Endothelial cell of umbilical vein (primary cell): ENCODE results near the gene SLCO2A1. TPM values are rescaled to one million over a fixed set of nuclear protein-coding genes. Genes with fewer than 3 reads are reported as not detected.

ENCODE experiments used
- BruUV-seq: library from RNA; stranded (reverse); fragments of 400-500 nt; replicated peaks from 2 replicates; lab custom pipeline; 2021; lab: Mats Ljungman, UMichigan
- CTCF ChIA-PET: fragments of 300-600, 350-600 bp; sonication (Branson Sonifier 250); formaldehyde crosslinking; loops from one replicate; lab custom pipeline; 2021; ENCODE audit warnings: antibody characterized with exemption, inconsistent platforms; lab: Charles Lee
- POLR2A ChIA-PET: fragments of 300-600, 350-600 bp; sonication (Branson Sonifier 250); formaldehyde crosslinking; loops from one replicate; lab custom pipeline; 2021; ENCODE audit warnings: antibody characterized with exemption, inconsistent platforms; lab: Charles Lee
- DNase-seq: peaks from one replicate; pipeline ENCODE4 v3.0.0-alpha.2; 2011; ENCODE audit warnings: low read depth, low spot score
- FAIRE-seq: peaks from 2 replicates; lab custom pipeline; 2011; peaks lifted over from hg19 to GRCh38; lab: Jason Lieb, UNC
- H2AFZ ChIP-seq: 2 replicates; pipeline ENCODE4 v1.6.0; 2012; ENCODE audit warnings: low read depth, low read length, control low read depth, inconsistent platforms
- H3K27ac ChIP-seq: 2 replicates; pipeline ENCODE4 v1.5.1; 2011; ENCODE audit warnings: low read depth, mild to moderate bottlenecking, control low read depth, low read length, moderate library complexity; ENCODE audit not compliant: insufficient read depth
- H3K27me3 ChIP-seq, 2 experiments: 2 replicates each; pipeline versions ENCODE4 v1.6.0 to v1.6.1; 2011; ENCODE audit warnings: low read length in 2 of 2, mixed read lengths in 1 of 2; ENCODE audit not compliant: control insufficient read depth in 2 of 2, insufficient read depth in 2 of 2
- H3K36me3 ChIP-seq, 2 experiments: 2 replicates in 1 of 2; 3 replicates in 1 of 2; pipeline ENCODE4 v1.5.1; 2011; ENCODE audit warnings: low read length in 2 of 2, mild to moderate bottlenecking in 1 of 2, moderate library complexity in 1 of 2; ENCODE audit not compliant: control insufficient read depth in 2 of 2, insufficient read depth in 2 of 2; ENCODE audit errors: extremely low read depth in 1 of 2
- H3K4me1 ChIP-seq: 3 replicates; pipeline ENCODE4 v1.5.1; 2011; ENCODE audit warnings: mild to moderate bottlenecking, low read length; ENCODE audit not compliant: control insufficient read depth, insufficient read depth; ENCODE audit errors: extremely low read depth
- H3K4me2 ChIP-seq: 2 replicates; pipeline ENCODE4 v1.6.1; 2011; ENCODE audit warnings: low read length, control low read depth, mixed read lengths; ENCODE audit not compliant: insufficient read depth
- H3K4me3 ChIP-seq, 3 experiments: fragments of 200-600 bp in 1 of 3; sonication (generic), shearing (Covaris generic) in 1 of 3; replicated peaks in 1 of 3; 2 replicates each; pipeline ENCODE4 v1.5.1; 2011 to 2016; ENCODE audit warnings: control low read depth in 3 of 3, low read length in 3 of 3, mild to moderate bottlenecking in 2 of 3, inconsistent platforms in 1 of 3, low read depth in 1 of 3, moderate library complexity in 1 of 3; ENCODE audit not compliant: insufficient read depth in 1 of 3
- H3K79me2 ChIP-seq: 2 replicates; pipeline ENCODE4 v1.6.0; 2012; ENCODE audit warnings: low read length, inconsistent platforms; ENCODE audit not compliant: control insufficient read depth, insufficient read depth
- H3K9ac ChIP-seq: replicated peaks from 2 replicates; pipeline ENCODE3; 2011; ENCODE audit warnings: low read length, control low read depth; ENCODE audit not compliant: insufficient read depth; ENCODE audit errors: extremely low read depth
- H3K9me1 ChIP-seq: replicated peaks from 3 replicates; pipeline ENCODE4 v1.6.0; 2011; ENCODE audit warnings: mild to moderate bottlenecking, low read length; ENCODE audit not compliant: control insufficient read depth, insufficient read depth; ENCODE audit errors: extremely low read depth
- H3K9me3 ChIP-seq: replicated peaks from 2 replicates; pipeline ENCODE4 v1.5.1; 2012; ENCODE audit warnings: low read length, inconsistent platforms; ENCODE audit not compliant: control insufficient read depth, insufficient read depth
- H4K20me1 ChIP-seq: replicated peaks from 2 replicates; pipeline ENCODE3; 2011; ENCODE audit warnings: mild to moderate bottlenecking, low read length; ENCODE audit not compliant: control insufficient read depth, insufficient read depth; ENCODE audit errors: extremely low read depth
- CTCF ChIP-seq, 2 donors: IDR thresholded peaks; 1 replicate in 1 of 2; 2 replicates in 1 of 2; pipeline ENCODE4 v1.5.1; 2011; ENCODE audit warnings: low read length in 2 of 2, mild to moderate bottlenecking in 2 of 2, moderate library complexity in 2 of 2, control low read depth in 1 of 2, inconsistent platforms in 1 of 2, low read depth in 1 of 2; ENCODE audit not compliant: insufficient read depth in 1 of 2; ENCODE audit errors: extremely low read depth in 1 of 2
- EZH2 ChIP-seq: IDR thresholded peaks from 2 replicates; pipeline ENCODE4 v1.6.1; 2012; ENCODE audit warnings: borderline replicate concordance, low read depth, mild to moderate bottlenecking, moderate library complexity, low read length, inconsistent platforms; ENCODE audit not compliant: severe bottlenecking
- FOS ChIP-seq: IDR thresholded peaks from 2 replicates; pipeline ENCODE4 v1.6.1; 2011; ENCODE audit warnings: mild to moderate bottlenecking, low read length, moderate library complexity, borderline replicate concordance; ENCODE audit not compliant: insufficient read depth
- GATA2 ChIP-seq: IDR thresholded peaks from 2 replicates; pipeline ENCODE4 v1.7.0; 2011; ENCODE audit warnings: low read depth, mild to moderate bottlenecking, moderate library complexity, mixed read lengths, low read length; ENCODE audit not compliant: insufficient read length, insufficient read depth
- JUN ChIP-seq: IDR thresholded peaks from 2 replicates; pipeline ENCODE4 v1.6.1; 2011; ENCODE audit warnings: borderline replicate concordance, low read depth; ENCODE audit not compliant: insufficient read length, insufficient read depth
- MAX ChIP-seq: IDR thresholded peaks from 2 replicates; pipeline ENCODE4 v1.6.1; 2011; ENCODE audit not compliant: insufficient read depth, insufficient read length
- MYC ChIP-seq: IDR thresholded peaks from one replicate; pipeline ENCODE4 v1.6.1; 2011; ENCODE audit warnings: mild to moderate bottlenecking, low read depth, low read length
- POLR2A ChIP-seq: IDR thresholded peaks from 2 replicates; pipeline ENCODE4 v1.6.1; 2012; ENCODE audit warnings: low read depth, mild to moderate bottlenecking, control low read depth, low read length
- POLR2AphosphoS5 ChIP-seq: IDR thresholded peaks from 2 replicates; pipeline ENCODE4 v1.6.1; 2012; ENCODE audit warnings: low read depth, mild to moderate bottlenecking, control low read depth, low read length, moderate library complexity; ENCODE audit not compliant: insufficient read depth
- dilution Hi-C: fragments of 300-500 bp; cut with MboI; formaldehyde crosslinking; loops from one replicate; pipeline ENCODE4 v1.15.0; 2019; ENCODE audit warnings: low sequenced_read_pairs; ENCODE audit not compliant: extremely low pct_ligation_motif_present
- intact Hi-C: fragments of 100-400 bp; cut with micrococcal nuclease; formaldehyde crosslinking; loops from one replicate; pipeline ENCODE4 v1.10.0; 2022
- polyA plus RNA-seq, 4 experiments: library from polyadenylated mRNA; depleted of rRNA in 3 of 4; stranded (reverse) in 3 of 4; unstranded in 1 of 4; fragments of >200 nt; gene quantifications; 2 replicates each; pipeline versions ENCODE4 v1.2.1 to v1.2.3, GENCODE V29; 2011 to 2012; ENCODE audit warnings: missing spikeins in 1 of 4
- total RNA-seq: library from RNA; stranded (reverse); gene quantifications from 2 replicates; pipeline ENCODE4 v1.2.3, GENCODE V29; 2021

Gene SLCO2A1
- total and polyA plus RNA-seq, 2 donors (not counting 3 experiments of a cell fraction or from before 2014, with no cell fraction given), result 1.4 to 11.9 TPM

GRCh38 chr3:133880886-133881455, 148.8 kb downstream of the SLCO2A1 start:
- no TSS peak for BruUV-seq
- dilution Hi-C loops, result no loop called here
- intact Hi-C loops, result no loop called here
- no peaks in the 10 kb centered on the region for H3K4me1 ChIP-seq
- no peak overlapping the region for H3K4me3 ChIP-seq
- no peak overlapping the region for H2AFZ ChIP-seq
- no peak overlapping the region for H3K9ac ChIP-seq
- H3K79me2 ChIP-seq, result no peaks in the 10 kb centered on the region
- H3K9me3 ChIP-seq, result no peaks in the 10 kb centered on the region
- FAIRE-seq (no peak), DNase-seq (no peak)
- no peak overlapping the region for H3K4me2 ChIP-seq
- ChIA-PET POLR2A (no interaction called here), CTCF (interaction anchor here (0.5 kb wide), 1 partner anchor 77 kb away, joined by 3 read pairs; no protein-coding TSS in a partner anchor)
- H3K27me3 ChIP-seq, result peaks cover 0 to 4% of the 10 kb centered on the region in 2 experiments
- no peak overlapping the region for H3K27ac ChIP-seq
- no peaks in the 10 kb centered on the region for H3K9me1 ChIP-seq
- H3K36me3 ChIP-seq, result no peaks in the 10 kb centered on the region
- H4K20me1 ChIP-seq, result no peaks in the 10 kb centered on the region
- TF ChIP-seq MAX (no peak), GATA2 (no peak), JUN (no peak), CTCF (IDR thresholded peaks at IDR 0.05; ENCODE audit: extremely low read depth in 1 of 2, insufficient read depth in 1 of 2, low read depth in 1 of 2, low read length in 2 of 2) (no peak), MYC (no peak), POLR2A (no peak), FOS (no peak), EZH2 (no peak), POLR2AphosphoS5 (no peak)
